B cell (primary cell): ENCODE data around the gene MLF2.

Experiments
- EZH2 ChIP-seq: IDR thresholded peaks from 2 replicates; pipeline ENCODE4 v1.6.1; 2012; ENCODE audit warnings: borderline replicate concordance, low read depth, mild to moderate bottlenecking, moderate library complexity, low read length; ENCODE audit not compliant: insufficient read depth, poor library complexity, severe bottlenecking
- TF ChIP-seq, protein P1 (sequence below): fragments of 200-600 bp; IDR thresholded peaks from one replicate; pipeline ENCODE4 v1.8.0; 2022; ENCODE audit warnings: antibody characterized with exemption, mild to moderate bottlenecking

DNA sequence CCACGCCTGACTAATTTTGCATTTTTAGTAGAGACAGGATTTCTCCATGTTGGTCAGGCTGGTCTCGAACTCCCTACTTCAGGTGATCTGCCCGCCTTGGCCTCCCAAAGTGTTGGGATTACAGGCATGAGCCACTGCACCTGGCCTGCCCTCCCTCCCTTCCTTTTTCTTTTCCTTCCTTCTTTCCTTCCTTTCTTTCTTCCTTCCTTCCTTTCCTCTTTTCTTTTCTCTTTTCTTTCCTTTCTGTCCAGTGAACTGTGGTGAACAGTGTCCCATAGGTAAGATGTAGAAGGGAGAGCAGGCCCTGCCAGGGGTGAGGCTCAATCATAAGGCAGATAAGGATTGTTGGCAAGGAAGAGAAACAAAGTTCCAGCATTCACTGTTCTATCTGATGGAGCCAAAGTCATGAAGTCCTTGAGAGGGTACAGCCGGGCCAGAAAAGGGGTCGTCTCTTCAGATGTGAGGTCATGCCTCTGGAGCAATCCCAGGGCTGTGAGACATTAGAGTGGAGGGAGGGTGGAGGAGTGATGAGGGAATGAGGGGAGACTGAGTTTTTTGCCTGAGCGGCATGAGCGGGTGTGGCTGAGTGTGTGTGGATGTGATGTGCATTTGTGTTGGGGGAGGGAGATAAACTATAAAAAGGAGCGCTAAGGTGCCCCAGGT is 4.2 kb upstream of the MLF2 start:
- no peak for TF ChIP-seq EZH2
- TF ChIP-seq, protein P1, sequence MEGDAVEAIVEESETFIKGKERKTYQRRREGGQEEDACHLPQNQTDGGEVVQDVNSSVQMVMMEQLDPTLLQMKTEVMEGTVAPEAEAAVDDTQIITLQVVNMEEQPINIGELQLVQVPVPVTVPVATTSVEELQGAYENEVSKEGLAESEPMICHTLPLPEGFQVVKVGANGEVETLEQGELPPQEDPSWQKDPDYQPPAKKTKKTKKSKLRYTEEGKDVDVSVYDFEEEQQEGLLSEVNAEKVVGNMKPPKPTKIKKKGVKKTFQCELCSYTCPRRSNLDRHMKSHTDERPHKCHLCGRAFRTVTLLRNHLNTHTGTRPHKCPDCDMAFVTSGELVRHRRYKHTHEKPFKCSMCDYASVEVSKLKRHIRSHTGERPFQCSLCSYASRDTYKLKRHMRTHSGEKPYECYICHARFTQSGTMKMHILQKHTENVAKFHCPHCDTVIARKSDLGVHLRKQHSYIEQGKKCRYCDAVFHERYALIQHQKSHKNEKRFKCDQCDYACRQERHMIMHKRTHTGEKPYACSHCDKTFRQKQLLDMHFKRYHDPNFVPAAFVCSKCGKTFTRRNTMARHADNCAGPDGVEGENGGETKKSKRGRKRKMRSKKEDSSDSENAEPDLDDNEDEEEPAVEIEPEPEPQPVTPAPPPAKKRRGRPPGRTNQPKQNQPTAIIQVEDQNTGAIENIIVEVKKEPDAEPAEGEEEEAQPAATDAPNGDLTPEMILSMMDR: no peak
